Stimulated activated CD4-positive, alpha-beta T cell treated with anti-CD3 and anti-CD28 coated beads, Interleukin-2, amount 100 ng/mL, for 4 hours (primary cell): Measurements from ENCODE around the gene SLAMF8.

Experiments used
- DNase-seq: peaks from one replicate; pipeline ENCODE4 v3.0.0-alpha.2; 2020; ENCODE audit warnings: low read depth

The SLAMF8 gene

DNA sequence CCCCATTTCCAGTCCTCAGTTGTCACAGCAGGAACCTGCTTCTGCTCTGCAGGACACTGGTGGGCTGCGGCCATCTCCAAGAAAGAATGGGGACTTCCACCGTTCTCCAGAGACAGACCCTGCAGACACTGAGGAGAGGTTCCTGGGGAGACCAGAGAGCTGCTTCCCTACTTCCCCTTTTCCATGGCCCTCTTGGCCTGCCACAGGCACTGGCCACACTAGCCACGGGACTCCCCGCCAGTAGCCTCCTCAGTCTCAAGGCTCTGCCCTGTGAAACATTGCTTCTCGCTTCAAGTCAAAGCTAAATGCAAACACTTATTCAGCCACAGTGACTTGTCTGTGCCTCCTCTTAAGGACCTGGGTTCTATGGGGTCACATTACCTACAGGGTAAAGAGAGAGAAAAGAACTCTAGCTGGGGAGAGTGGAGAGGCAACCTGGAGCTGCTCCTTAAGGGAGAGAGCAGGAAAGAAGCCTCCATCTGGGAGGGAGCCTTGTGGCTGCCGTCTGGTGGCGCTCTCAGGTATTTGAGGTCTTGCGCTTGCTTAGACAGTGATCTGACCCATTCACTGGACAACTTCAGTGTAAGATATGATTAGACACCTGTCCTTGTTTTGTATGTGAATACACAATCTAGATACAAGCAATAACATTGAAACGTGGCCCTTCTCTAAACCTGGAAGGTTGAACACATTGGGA, 5.4 kb upstream of the SLAMF8 start:
- DNase-seq: no peak

DNA sequence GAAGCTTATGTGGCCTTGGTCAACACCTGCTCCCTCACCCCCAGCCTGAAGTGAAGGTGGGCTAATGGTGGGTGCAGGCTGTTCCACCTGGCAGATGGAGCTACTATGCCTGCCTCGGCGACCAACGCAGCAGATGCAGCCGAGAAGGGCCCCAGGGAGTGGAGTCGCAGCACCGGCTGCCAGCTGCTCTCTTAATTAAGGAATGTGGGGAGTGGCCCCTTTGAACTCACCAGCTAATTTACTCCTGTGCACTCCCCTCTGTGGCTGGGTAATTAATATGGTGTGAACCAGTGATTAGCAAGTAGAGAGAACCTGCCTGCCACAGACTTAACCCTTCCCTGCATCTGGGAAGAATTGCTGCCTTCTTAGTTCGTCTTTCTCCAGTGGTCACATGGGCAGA, 3.3 kb upstream of the SLAMF8 start:
- no peak for DNase-seq

DNA sequence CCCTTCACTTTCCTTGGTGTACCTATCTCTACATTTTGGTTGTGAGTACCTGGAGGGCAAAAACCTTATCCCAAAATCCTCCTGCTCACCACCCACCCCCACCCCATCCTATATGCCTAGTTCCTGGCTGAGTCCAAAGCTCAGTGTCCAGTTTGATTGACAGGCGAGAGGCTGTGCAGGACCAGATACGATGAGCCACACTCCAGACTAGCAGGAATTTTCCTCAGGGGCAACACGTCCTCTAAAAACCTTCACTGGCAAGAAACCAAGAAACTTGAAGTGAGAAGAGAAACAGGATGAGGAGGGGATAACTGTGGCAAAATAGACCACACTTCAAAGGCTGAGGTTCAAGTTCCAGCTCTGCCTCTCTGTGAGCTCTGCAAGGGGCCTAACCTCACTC, 1.1 kb upstream of the SLAMF8 start:
- no peak for DNase-seq

DNA sequence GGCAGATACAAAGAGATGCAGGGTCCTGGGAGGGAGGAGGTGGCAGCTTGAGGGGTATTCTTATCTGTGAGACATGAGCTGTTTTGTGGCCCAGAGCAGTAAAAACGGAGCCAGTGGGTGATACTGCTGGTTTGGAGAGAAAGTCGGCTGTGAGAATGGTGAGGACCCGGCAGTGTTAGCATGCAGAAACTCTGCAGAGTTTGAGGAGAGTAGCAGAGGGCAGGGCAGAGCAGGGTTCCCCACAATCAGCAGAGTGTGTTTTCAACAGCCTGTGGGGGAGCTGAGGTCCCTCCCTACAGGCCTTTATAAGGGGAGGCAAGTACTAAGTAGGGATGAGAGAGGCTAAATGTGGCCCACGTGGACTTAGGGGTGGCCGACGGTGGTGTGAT, 423 bp downstream of the SLAMF8 start:
- DNase-seq: no peak

DNA sequence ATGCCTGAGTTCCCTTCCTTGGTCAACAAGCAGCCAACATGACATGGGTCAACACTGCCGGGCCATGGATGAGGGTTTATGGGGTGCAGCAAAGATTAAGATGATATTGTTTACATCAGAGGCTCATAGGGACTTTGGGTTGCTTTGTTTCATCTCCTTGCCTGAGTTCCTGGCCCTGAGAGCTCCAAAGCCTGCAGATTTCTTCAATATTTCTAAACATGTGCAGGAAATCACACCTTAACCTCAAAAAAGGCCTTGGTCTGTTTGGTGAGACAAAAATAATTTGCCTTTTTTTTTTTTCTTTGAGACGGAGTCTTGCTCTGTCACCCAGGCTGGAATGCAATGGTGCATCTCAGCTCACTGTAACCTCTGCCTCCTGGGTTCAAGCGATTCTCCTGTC, 876 bp downstream of the SLAMF8 start:
- no peak for DNase-seq

DNA sequence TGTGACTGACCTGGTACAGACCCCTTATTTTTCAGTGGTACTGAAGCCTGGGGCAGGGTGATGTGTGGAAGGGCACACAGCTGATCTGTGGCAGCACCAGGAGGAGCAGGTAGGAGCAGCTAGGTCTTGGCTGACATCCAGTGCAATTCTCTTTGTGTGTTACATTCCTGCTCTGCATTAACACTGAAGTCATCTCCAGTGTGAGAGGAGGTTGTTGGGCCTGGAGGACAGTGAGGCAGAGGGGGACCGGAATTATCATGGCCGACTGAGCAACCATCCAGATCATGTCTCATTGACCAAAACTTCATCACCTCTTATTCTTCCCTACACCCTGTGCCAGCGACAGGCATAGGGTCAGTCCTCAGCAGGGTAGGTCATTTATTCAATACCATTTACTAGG, 1.5 kb downstream of the SLAMF8 start:
- no peak for DNase-seq

DNA sequence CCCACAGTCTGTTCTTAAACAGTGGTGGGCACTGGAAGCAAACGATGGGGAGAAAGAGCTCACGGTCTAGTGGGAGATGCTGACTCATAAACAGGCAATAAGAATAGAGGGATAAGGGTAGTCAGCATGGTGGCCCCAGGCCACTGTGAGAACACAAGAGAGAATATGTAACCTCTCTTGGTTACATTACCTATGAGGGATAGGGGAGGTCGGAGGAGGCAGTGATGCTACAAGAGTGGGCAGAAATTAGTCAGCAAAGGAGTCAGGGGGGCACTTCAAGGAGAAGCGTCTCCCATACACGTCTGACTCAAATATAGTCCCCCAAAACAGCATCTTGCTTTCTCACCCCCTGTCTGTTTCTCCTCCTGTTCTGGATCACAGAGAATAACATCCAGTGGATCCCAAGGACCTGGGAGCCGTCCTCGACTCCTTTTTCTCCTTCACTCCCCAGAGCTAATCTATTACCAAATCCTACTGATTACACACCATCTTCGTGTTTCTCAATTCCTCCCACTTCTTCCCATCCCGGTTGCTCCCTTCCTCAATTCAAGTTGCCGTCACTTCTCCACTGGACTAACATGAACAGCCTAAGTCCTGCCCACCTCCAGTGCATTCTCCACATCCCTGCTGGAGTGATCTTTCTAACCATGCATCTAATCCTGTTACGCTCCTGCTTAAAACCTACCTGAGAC, 2.1 kb downstream of the SLAMF8 start:
- no peak for DNase-seq

DNA sequence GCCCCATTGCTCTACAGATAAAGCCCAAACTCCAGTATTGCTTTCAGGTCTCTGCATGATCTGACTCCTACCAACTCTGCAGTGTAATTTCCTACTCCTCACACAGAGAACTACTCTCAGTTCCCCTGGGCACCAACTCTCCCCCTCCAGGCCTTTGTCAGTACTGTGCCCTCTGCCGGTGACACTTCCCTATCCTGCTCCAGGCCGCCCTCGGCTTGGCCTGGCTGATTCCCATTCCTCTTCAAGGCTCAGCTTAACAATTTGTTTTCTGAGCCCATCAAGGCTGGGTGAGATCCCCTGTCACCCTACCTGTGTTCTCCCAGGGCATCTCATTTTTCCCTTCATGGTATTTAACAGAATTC, 2.6 kb downstream of the SLAMF8 start:
- no peak for DNase-seq

DNA sequence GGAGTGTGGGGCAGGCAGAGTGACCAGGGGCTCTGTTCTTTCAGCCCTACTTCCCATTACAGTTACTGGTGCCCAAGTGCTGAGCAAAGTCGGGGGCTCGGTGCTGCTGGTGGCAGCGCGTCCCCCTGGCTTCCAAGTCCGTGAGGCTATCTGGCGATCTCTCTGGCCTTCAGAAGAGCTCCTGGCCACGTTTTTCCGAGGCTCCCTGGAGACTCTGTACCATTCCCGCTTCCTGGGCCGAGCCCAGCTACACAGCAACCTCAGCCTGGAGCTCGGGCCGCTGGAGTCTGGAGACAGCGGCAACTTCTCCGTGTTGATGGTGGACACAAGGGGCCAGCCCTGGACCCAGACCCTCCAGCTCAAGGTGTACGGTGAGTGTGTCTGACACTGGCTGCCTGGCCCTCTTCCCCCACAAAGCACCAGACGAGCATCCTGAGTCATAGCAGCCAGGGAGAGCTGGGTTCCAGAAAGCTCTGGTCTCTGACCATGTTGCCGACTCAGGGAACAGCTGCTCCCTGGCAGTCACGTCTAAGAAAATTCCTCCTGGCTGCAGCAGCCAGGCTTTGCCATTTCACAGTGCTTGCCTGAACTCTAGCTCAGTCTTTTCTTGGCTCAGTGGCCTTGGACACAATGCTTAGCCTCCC, 3.3 kb downstream of the SLAMF8 start:
- no peak for DNase-seq

DNA sequence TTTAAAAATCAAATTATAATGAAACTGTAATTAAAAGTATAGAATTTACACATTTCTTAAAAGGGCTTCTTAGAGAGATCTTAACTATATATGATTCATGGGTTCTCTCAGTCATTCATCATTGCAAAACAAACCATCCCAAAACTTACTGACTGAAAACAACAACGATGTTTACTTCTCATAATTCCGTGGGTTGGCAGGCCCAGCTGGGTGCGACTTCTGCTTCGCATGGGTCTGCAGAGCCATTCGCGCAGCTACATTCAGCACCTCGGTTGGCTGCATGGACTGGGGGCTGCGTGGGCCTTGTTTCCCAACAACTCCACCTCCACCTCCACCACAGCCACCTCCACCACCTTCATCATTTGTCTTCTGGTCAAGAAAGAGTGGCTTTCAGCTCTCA, 4.0 kb downstream of the SLAMF8 start:
- DNase-seq: no peak

DNA sequence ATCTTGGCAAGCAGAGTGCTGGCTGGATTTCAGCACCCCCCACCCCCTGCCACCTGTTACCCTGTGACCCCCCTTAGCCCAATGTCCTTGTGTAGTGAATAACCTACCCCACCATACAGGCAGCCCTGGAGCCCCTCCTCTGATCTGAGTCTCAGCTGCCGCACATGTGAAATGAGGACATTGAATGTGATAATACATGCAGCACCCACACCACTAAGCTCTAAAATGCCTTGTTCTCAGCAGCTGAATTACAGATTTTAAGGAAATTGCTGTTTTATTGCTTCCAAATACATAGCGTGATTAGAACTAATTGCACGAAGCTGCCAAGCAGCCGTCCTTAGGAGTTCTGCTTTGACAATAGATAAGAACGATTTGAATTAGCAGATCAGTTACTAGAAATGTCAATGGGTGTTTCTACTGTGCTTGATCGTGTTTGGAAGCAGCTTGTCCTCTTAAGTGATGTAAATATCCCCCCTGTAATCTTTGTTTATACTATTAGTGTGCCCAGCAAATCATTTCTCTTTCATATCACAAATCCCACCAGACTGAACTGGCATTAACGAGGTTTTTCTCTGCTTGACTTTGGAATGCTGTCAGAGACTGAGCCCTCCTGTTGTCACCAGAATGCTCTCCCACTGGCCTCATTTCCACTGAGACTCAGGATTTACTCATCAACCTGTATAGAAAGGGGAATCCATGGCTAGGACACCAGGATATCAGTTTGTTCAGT, 4.9 kb downstream of the SLAMF8 start:
- no peak for DNase-seq

DNA sequence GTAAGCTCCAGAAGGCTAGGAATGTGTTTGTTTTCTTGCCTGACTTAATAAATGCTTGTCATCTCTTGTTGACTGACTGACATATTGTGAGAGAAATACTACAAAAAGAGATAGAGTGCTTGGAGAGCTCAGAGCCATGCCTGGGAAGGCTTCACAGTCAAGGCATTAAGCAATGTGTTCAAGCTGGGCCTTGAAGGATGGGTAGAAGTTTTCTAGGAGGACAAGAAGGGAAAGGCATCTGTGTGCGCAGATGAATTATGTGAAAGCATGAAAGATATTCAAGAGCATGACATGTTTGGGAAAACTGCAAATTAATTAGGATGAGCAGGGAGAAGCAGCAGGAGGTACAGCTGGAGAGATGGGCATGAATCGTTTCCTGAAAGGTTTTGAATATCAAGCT, 5.6 kb downstream of the SLAMF8 start:
- no peak for DNase-seq

DNA sequence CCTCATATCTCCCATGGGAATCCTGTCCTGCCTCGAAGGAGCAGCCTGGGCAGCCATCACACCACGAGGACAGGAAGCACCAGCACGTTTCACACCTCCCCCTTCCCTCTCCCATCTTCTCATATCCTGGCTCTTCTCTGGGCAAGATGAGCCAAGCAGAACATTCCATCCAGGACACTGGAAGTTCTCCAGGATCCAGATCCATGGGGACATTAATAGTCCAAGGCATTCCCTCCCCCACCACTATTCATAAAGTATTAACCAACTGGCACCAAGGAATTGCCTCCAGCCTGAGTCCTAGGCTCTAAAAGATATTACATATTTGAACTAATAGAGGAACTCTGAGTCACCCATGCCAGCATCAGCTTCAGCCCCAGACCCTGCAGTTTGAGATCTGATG, 8.7 kb downstream of the SLAMF8 start:
- DNase-seq: no peak

DNA sequence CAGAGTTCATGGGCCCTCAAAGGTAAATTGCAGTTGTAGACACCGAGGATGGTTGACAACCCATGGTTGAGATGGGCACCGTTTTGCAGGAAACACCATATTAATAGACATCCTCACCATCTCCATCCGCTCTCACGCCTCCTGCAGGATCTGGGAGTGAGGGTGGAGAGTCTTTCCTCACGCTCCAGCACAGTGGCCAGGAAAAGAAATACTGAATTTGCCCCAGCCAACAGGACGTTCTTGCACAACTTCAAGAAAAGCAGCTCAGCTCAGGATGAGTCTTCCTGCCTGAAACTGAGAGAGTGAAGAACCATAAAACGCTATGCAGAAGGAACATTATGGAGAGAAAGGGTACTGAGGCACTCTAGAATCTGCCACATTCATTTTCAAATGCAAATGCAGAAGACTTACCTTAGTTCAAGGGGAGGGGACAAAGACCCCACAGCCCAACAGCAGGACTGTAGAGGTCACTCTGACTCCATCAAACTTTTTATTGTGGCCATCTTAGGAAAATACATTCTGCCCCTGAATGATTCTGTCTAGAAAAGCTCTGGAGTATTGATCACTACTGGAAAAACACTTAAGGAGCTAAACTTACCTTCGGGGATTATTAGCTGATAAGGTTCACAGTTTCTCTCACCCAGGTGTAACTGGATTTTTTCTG, 9.3 kb downstream of the SLAMF8 start:
- no peak for DNase-seq

DNA sequence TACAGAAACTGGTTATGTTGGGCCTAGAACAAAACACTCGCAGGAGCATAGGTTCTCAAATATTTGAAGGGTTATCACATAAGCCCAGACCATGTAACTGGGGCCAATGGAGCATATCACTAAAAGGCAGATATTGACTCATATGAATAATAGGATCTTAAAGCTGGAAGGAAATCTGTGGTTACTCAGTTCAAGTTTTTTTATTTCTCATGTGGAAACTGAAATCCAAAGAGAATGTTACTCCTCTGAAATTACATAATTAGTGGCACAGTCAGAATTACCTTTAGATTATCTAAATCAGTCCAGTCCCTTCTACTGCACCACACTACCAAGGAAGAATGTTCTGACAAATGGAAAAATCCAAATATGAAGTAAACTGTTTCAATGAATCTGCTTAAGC, 12.0 kb downstream of the SLAMF8 start:
- DNase-seq: no peak

DNA sequence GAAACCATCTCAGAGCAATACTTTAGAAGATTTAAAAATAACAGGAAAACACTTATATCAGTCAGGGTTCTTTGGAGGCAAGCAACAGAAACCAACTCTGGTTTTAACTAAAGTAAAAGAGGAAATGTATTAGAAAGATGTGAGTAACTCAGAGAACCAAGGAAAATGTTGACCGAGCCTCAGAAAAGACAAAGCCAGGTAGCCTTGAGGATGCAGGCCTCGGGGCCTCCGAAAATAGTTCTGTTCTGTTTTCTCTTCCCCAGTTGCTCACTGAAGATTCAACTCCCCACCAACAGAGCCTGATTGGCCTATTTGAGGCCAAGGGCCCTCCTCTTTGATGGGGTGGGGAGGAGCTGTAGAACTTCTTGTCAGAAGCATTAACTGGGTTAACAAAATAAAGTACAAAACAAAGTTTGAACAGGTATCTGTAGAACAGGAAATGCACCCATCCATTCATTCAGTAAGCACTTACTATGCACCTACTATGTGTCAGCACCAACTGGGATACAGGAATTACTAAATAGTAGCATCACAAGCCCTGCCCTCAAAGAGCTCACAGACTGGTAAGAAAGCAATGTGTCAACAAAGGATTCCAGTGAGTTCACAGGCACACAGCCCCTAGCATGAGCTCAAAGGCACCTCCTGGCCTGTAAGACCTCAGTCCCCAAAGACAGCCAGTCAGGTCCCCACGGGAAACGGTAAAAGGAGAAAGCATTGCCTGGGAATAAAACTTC, 12.6 kb downstream of the SLAMF8 start:
- no peak for DNase-seq

DNA sequence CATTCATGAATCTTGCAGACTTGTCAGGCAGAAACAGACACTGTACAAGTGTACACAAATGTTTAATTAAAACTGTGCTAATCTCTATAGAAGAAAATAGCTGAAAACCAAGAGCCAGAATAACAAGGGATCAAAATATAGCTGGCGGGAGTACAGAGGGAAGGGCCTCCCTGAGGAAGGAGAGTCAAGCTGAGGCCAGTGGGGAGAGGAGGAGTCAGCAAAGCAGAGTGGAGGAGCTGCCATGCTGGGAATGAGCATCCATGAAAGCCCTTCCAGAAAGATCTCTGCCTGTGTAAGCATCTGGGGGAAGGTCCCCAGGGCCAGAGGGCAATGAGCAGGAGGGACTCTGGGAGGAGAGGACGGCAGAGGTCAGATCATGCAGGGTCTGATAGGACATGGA, 15.1 kb downstream of the SLAMF8 start:
- no peak for DNase-seq

DNA sequence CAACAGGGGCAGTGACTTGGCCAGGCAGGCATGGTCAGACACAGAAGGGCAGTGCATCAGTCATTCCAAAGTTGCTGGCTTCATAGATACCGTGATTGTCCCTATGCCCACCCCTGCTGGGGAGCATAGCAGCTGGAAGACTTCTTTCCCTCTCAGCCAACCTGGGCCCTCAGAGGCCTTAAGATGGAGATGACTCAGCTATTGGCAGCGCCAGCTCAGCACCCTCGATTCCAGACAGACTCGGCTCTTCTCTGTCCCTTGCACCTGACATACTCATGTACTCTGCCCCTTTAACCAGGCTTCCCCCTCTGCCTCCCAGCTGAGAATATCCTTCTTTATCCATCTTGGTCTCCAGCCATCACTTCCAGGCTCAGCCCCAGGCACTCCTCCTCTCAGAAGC, 16.8 kb downstream of the SLAMF8 start:
- no peak for DNase-seq

DNA sequence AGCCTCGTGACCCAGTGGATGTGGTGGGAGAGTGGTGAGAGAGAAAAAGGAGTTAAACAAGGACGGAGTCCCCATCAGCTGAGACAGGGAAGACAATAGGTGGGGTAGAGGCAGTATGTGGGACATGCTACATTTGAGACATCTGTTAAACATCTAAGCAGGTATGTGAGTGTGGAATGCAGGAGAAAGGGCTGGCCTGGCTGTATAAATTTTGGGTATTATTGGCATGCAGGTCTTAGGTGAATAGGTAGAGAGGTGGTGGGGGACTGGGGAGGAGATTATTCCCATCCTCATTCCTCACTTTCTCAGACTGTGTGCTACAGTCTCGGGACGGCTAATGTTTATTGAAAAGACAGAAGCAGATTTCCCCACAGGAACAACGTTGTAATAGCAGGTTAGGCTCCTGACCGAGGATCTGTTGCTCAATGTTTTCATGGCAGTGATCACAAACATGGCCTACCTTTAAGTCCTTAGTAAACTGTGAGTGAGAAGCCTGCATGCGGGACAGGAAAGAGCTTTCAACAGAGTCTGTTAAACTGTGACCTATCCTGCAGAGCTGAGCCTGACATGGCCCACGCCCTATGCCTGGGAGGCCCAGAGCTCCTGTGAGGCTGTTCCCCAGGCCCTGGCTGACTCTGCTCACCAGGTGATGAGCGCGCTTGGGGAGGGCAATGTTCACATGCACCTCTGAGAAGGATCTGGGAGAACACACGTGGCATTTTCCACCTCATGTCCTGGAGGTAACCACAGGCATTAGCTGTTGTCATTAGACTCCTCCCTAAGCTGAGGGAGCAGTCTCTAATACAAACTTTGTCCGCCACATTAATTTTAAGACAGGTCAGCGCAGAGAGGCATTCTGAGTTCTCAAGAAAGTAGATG, 19.3 kb downstream of the SLAMF8 start:
- DNase-seq: no peak

DNA sequence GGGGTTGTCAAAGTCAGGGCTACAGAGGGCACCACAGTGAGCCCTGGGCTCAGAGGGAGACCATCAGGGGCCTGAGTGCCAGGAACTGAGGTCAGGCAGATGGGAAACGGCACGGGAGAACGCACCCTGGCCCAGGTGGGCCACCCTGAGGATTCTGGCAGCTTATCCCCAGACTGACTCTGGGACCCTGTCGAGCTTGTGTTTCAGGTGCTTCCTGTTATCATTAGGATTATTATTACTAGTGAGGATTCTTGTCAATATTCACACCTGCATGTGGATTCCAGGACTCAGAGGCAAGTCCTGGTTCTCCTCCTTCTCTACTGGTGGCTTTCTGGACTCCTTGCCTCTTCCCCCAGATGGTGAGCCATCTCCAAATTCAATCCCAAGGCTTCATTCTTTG, 20.6 kb downstream of the SLAMF8 start:
- no peak for DNase-seq

DNA sequence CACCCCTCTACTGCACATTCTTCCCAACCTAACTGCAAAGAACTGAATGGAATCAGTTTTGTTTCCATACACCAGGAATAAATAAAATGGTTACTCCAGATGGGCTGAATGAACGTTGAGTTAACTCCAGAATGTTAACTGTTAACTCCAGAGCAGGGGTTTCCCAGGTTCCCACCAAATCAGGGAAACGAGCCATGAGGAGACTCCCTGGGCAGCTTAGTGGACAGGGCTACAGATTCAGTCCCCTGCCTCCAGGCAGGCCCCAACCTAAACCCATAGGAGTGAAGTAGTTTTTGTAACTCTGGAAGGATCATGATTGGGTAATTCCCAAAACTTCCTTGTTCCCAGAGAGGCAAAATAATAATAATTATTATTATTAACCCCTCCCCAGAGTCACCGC, 21.7 kb downstream of the SLAMF8 start:
- no peak for DNase-seq
